NCI-H2196 (cell line): ENCODE data around the gene SPEM2.
A peak's percentile ranks its signal among the peaks of the same experiment; 100 is the strongest.

ENCODE experiments used
- DNase-seq: peaks from one replicate; lab custom pipeline; 2025; ENCODE audit not compliant: unreplicated experiment; lab: John Stamatoyannopoulos, UW

Gene SPEM2

GRCh38 chr17:7440113-7440833 is 14.9 kb downstream of the SPEM2 start:
- DNase-seq = peak; percentile 4

- DNase-seq = no peak
Measured at GRCh38 chr17:7440834-7441195, 15.4 kb downstream of the SPEM2 start.

- no peak for DNase-seq
Measured at GRCh38 chr17:7441266-7441665, 15.8 kb downstream of the SPEM2 start.

GRCh38 chr17:7442142-7442541 is 16.7 kb downstream of the SPEM2 start:
- no peak for DNase-seq

GRCh38 chr17:7443499-7444485 is 18.4 kb downstream of the SPEM2 start:
- DNase-seq = no peak

- peak; percentile 68 for DNase-seq
Measured at GRCh38 chr17:7444682-7445618, 19.5 kb downstream of the SPEM2 start, which contains the start of gene CHRNB1. CHRNB1 (plus strand) TSS chr17:7445061; CDS start chr17:7445128, 67 bp downstream.

GRCh38 chr17:7445619-7445968 is 20.2 kb downstream of the SPEM2 start:
- peak; percentile 63 for DNase-seq

GRCh38 chr17:7448461-7448860 is 23.0 kb downstream of the SPEM2 start:
- no peak for DNase-seq

GRCh38 chr17:7459961-7460545 is 34.6 kb downstream of the SPEM2 start:
- no peak for DNase-seq

GRCh38 chr17:7460850-7461660 is 35.6 kb downstream of the SPEM2 start:
- no peak for DNase-seq

- no peak for DNase-seq
Measured at GRCh38 chr17:7462474-7463371, 37.3 kb downstream of the SPEM2 start.

GRCh38 chr17:7463372-7463846 is 38.0 kb downstream of the SPEM2 start:
- no peak for DNase-seq

GRCh38 chr17:7464081-7464480 is 38.7 kb downstream of the SPEM2 start:
- no peak for DNase-seq

- no peak for DNase-seq
Measured at GRCh38 chr17:7465597-7466275, 40.3 kb downstream of the SPEM2 start.

GRCh38 chr17:7466318-7466638 is 40.9 kb downstream of the SPEM2 start:
- no peak for DNase-seq

- no peak for DNase-seq
Measured at GRCh38 chr17:7466639-7467341, 41.4 kb downstream of the SPEM2 start.

- no peak for DNase-seq
Measured at GRCh38 chr17:7467498-7467897, 42.1 kb downstream of the SPEM2 start.

- no peak for DNase-seq
Measured at GRCh38 chr17:7468290-7468689, 42.9 kb downstream of the SPEM2 start.
